GM19455 (cell line): ENCODE results near the gene SLC45A3.

Experiments used
- ATAC-seq: cut with Tn5 transposase; IDR thresholded peaks from one replicate; pipeline ENCODE4 v1.9.1; 2021; ENCODE audit not compliant: unreplicated experiment

Gene SLC45A3

GRCh38 chr1:205701420-205701819, 21.1 kb upstream of the SLC45A3 start:
- no peak for ATAC-seq

- ATAC-seq = no peak
Measured at GRCh38 chr1:205700865-205701401, 20.6 kb upstream of the SLC45A3 start.

GRCh38 chr1:205699416-205699815, 19.1 kb upstream of the SLC45A3 start:
- no peak for ATAC-seq

GRCh38 chr1:205698921-205699320, 18.6 kb upstream of the SLC45A3 start:
- no peak for ATAC-seq

GRCh38 chr1:205693421-205693991, 13.2 kb upstream of the SLC45A3 start:
- no peak for ATAC-seq

GRCh38 chr1:205692423-205692822, 12.1 kb upstream of the SLC45A3 start:
- ATAC-seq = no peak

GRCh38 chr1:205690122-205690756, 9.9 kb upstream of the SLC45A3 start:
- no peak for ATAC-seq

GRCh38 chr1:205689479-205689878, 9.2 kb upstream of the SLC45A3 start:
- no peak for ATAC-seq

GRCh38 chr1:205688171-205689080, 8.1 kb upstream of the SLC45A3 start:
- ATAC-seq = no peak

- no peak for ATAC-seq
Measured at GRCh38 chr1:205687242-205687641, 6.9 kb upstream of the SLC45A3 start.

GRCh38 chr1:205681364-205681763, 1.1 kb upstream of the SLC45A3 start:
- ATAC-seq = no peak

- ATAC-seq = no peak
Measured at GRCh38 chr1:205678286-205679111, 1.8 kb downstream of the SLC45A3 start.

- ATAC-seq = no peak
Measured at GRCh38 chr1:205677167-205677566, 3.1 kb downstream of the SLC45A3 start.

- ATAC-seq = no peak
Measured at GRCh38 chr1:205676597-205676996, 3.7 kb downstream of the SLC45A3 start.

- ATAC-seq = no peak
Measured at GRCh38 chr1:205676002-205676401, 4.3 kb downstream of the SLC45A3 start.

GRCh38 chr1:205675247-205675646, 5.1 kb downstream of the SLC45A3 start:
- no peak for ATAC-seq

- ATAC-seq = no peak
Measured at GRCh38 chr1:205672970-205673369, 7.3 kb downstream of the SLC45A3 start.

- no peak for ATAC-seq
Measured at GRCh38 chr1:205672395-205672889, 7.9 kb downstream of the SLC45A3 start.

GRCh38 chr1:205670611-205671430, 9.5 kb downstream of the SLC45A3 start:
- ATAC-seq = no peak

GRCh38 chr1:205670150-205670446, 10.2 kb downstream of the SLC45A3 start:
- no peak for ATAC-seq
